NCI-H1105 (cell line): ENCODE results near the gene TNFRSF12A.
A peak's percentile ranks its signal among the peaks of the same experiment; 100 is the strongest.

ENCODE experiments used
- DNase-seq: peaks from one replicate; lab custom pipeline; 2025; lab: John Stamatoyannopoulos, UW

TNFRSF12A gene

GRCh38 chr16:3026609-3027488 is 6.7 kb downstream of the TNFRSF12A start:
- no peak for DNase-seq

- DNase-seq: no peak
Measured at GRCh38 chr16:3027489-3027795, 7.3 kb downstream of the TNFRSF12A start.

GRCh38 chr16:3027983-3028715 is 8.0 kb downstream of the TNFRSF12A start:
- DNase-seq: peak; percentile 73

GRCh38 chr16:3028716-3029319 is 8.7 kb downstream of the TNFRSF12A start:
- DNase-seq: no peak

- no peak for DNase-seq
Measured at GRCh38 chr16:3029491-3030221, 9.5 kb downstream of the TNFRSF12A start.

GRCh38 chr16:3030222-3031212 is 10.3 kb downstream of the TNFRSF12A start:
- no peak for DNase-seq

GRCh38 chr16:3032624-3033023 is 12.5 kb downstream of the TNFRSF12A start:
- no peak for DNase-seq

- no peak for DNase-seq
Measured at GRCh38 chr16:3035289-3035971, 15.3 kb downstream of the TNFRSF12A start.

- DNase-seq: no peak
Measured at GRCh38 chr16:3035972-3036725, 16.0 kb downstream of the TNFRSF12A start.

GRCh38 chr16:3036726-3037315 is 16.7 kb downstream of the TNFRSF12A start, which contains the start of gene BICDL2:
Gene BICDL2 (minus strand): TSS chr16:3036944. CDS start chr16:3035496, 1,448 bp downstream.
- no peak for DNase-seq

GRCh38 chr16:3038256-3038655 is 18.1 kb downstream of the TNFRSF12A start:
- DNase-seq: peak; percentile 27

- DNase-seq: no peak
Measured at GRCh38 chr16:3038896-3039295, 18.7 kb downstream of the TNFRSF12A start.

GRCh38 chr16:3042376-3042775 is 22.2 kb downstream of the TNFRSF12A start:
- DNase-seq: no peak

- no peak for DNase-seq
Measured at GRCh38 chr16:3044708-3045107, 24.5 kb downstream of the TNFRSF12A start.

- no peak for DNase-seq
Measured at GRCh38 chr16:3045758-3046640, 25.8 kb downstream of the TNFRSF12A start, which contains the start of gene MMP25. Gene MMP25 (plus strand): TSS chr16:3046561. CDS start chr16:3046918, 357 bp downstream.

- no peak for DNase-seq
Measured at GRCh38 chr16:3046641-3047386, 26.6 kb downstream of the TNFRSF12A start.

- no peak for DNase-seq
Measured at GRCh38 chr16:3047387-3047720, 27.2 kb downstream of the TNFRSF12A start.
